ENCODE data around the gene SNRNP27. TPM values are rescaled to one million over a fixed set of nuclear protein-coding genes. Genes with fewer than 3 reads are reported as not detected.

The SNRNP27 gene
- total RNA-seq, 1 donor from 2014 or later = 65.5 TPM

- no peak for DNase-seq (ENCODE audit: low read depth, low spot score)
- TF ChIP-seq, protein P1, sequence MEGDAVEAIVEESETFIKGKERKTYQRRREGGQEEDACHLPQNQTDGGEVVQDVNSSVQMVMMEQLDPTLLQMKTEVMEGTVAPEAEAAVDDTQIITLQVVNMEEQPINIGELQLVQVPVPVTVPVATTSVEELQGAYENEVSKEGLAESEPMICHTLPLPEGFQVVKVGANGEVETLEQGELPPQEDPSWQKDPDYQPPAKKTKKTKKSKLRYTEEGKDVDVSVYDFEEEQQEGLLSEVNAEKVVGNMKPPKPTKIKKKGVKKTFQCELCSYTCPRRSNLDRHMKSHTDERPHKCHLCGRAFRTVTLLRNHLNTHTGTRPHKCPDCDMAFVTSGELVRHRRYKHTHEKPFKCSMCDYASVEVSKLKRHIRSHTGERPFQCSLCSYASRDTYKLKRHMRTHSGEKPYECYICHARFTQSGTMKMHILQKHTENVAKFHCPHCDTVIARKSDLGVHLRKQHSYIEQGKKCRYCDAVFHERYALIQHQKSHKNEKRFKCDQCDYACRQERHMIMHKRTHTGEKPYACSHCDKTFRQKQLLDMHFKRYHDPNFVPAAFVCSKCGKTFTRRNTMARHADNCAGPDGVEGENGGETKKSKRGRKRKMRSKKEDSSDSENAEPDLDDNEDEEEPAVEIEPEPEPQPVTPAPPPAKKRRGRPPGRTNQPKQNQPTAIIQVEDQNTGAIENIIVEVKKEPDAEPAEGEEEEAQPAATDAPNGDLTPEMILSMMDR (conservative IDR thresholded peaks at IDR 0.05) = no peak
- no peaks in the 10 kb centered on the region for H3K36me3 Mint-ChIP-seq (ENCODE audit: low read depth)
- H3K9me3 Mint-ChIP-seq = no peaks in the 10 kb centered on the region
- peak overlapping the region; percentile 85 for H3K27ac Mint-ChIP-seq (ENCODE audit: unreplicated experiment)
- no peak overlapping the region for H3K4me3 Mint-ChIP-seq
- H3K27me3 Mint-ChIP-seq (ENCODE audit: low read depth) = no peaks in the 10 kb centered on the region
- H3K4me1 Mint-ChIP-seq = peaks cover 9% of the 10 kb centered on the region
Observed at GRCh38 chr2:69945441-69945840, 51.7 kb downstream of the SNRNP27 start.

GRCh38 chr2:69945941-69946340, 52.2 kb downstream of the SNRNP27 start:
- H3K36me3 Mint-ChIP-seq (ENCODE audit: low read depth) = no peaks in the 10 kb centered on the region
- no peak overlapping the region for H3K4me3 Mint-ChIP-seq
- peaks cover 4% of the 10 kb centered on the region for H3K4me1 Mint-ChIP-seq
- no peaks in the 10 kb centered on the region for H3K9me3 Mint-ChIP-seq
- H3K27me3 Mint-ChIP-seq (ENCODE audit: low read depth) = no peaks in the 10 kb centered on the region
- TF ChIP-seq, protein P1 (conservative IDR thresholded peaks at IDR 0.05) = no peak
- DNase-seq (ENCODE audit: low read depth, low spot score) = no peak
- H3K27ac Mint-ChIP-seq (ENCODE audit: unreplicated experiment) = peak overlapping the region; percentile 85

- no peaks in the 10 kb centered on the region for H3K36me3 Mint-ChIP-seq (ENCODE audit: low read depth)
- H3K4me3 Mint-ChIP-seq = no peak overlapping the region
- H3K4me1 Mint-ChIP-seq = no peaks in the 10 kb centered on the region
- TF ChIP-seq, protein P1 (conservative IDR thresholded peaks at IDR 0.05) = no peak
- H3K27me3 Mint-ChIP-seq (ENCODE audit: low read depth) = no peaks in the 10 kb centered on the region
- no peaks in the 10 kb centered on the region for H3K9me3 Mint-ChIP-seq
- H3K27ac Mint-ChIP-seq (ENCODE audit: unreplicated experiment) = peak overlapping the region; percentile 21
- no peak for DNase-seq (ENCODE audit: low read depth, low spot score)
Observed at GRCh38 chr2:69946351-69947324, 52.9 kb downstream of the SNRNP27 start.

DNA sequence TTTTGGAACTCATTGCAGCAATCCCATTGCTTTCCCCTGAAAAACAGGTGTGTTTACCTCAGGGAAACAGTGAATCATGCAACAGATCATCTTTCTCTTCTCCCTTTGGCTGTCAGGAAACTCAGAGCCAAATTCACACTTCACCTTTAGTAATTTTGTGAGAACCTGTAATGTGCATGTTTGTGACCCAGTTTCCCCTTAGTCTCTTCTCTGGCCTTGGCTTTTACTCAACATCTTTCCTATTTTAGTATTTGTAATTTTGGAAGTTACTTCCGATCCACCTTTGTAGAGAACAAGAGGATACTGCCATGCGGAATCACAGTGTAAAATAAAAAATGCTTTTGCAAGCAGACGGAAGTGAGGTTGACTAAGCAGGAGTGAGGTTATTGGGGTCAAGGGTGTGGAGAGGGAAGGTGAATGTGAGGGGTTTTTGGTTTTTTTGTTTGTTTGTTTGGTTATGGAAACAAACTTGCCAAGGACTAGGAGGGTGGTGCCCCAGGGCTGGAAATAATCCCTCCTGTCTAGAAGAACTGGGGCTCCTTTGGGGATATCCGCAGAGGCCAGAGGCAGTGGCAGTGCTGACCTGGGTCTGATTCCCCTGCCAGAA, 53.7 kb downstream of the SNRNP27 start:
- H3K36me3 Mint-ChIP-seq (ENCODE audit: low read depth) = no peaks in the 10 kb centered on the region
- H3K9me3 Mint-ChIP-seq = no peaks in the 10 kb centered on the region
- H3K4me1 Mint-ChIP-seq = no peaks in the 10 kb centered on the region
- no peak overlapping the region for H3K4me3 Mint-ChIP-seq
- H3K27ac Mint-ChIP-seq (ENCODE audit: unreplicated experiment) = no peak overlapping the region
- TF ChIP-seq, protein P1 (conservative IDR thresholded peaks at IDR 0.05) = no peak
- no peaks in the 10 kb centered on the region for H3K27me3 Mint-ChIP-seq (ENCODE audit: low read depth)
- no peak for DNase-seq (ENCODE audit: low read depth, low spot score)

GRCh38 chr2:69948032-69948962, 54.5 kb downstream of the SNRNP27 start:
- no peak overlapping the region for H3K4me3 Mint-ChIP-seq
- no peak overlapping the region for H3K27ac Mint-ChIP-seq (ENCODE audit: unreplicated experiment)
- no peaks in the 10 kb centered on the region for H3K4me1 Mint-ChIP-seq
- TF ChIP-seq, protein P1 (conservative IDR thresholded peaks at IDR 0.05) = no peak
- no peaks in the 10 kb centered on the region for H3K36me3 Mint-ChIP-seq (ENCODE audit: low read depth)
- DNase-seq (ENCODE audit: low read depth, low spot score) = no peak
- H3K27me3 Mint-ChIP-seq (ENCODE audit: low read depth) = no peaks in the 10 kb centered on the region
- H3K9me3 Mint-ChIP-seq = no peaks in the 10 kb centered on the region
